Measurements from ENCODE around the gene SCEL. TPM values are rescaled to one million over a fixed set of nuclear protein-coding genes. Genes with fewer than 3 reads are reported as not detected.
"Not testable (repeated sequence)": the region's sequence is repeated elsewhere in the genome, so short reads cannot be mapped to it uniquely, and the experiment has no call there.

Gene SCEL
- total and polyA plus RNA-seq, 8 donors, result 0.19 to 76.8 (median 1.0) TPM; not detected in 4

DNA sequence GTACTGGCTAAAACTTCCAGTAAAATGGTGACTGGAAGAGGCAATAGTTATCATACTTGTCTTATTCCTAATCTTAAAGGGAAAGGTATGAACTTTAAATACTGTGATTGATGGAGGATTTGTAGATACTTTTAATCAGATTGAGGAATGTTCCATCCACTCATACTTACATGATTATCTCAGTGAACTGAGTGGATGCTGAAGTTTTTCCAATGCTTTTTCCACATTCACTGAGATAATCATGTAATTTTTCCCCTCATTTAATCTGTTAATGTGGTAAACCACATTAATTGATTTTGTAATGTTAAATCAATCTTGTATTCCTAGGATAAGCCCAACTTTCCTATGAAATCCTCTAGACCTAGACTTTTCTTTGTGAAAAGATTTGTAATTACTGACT is 17.2 kb upstream of the SCEL start:
- H3K27me3 ChIP-seq, result no peaks in the 10 kb centered on the region
- intact Hi-C loops (cut with DNase I; ENCODE audit: low total_unique reads), result no loop called here
- no peak for TF ChIP-seq EP300 (IDR thresholded peaks at IDR 0.05)
- TF ChIP-seq POLR2AphosphoS5 (IDR thresholded peaks at IDR 0.05), result no peak
- TF ChIP-seq, protein P1, sequence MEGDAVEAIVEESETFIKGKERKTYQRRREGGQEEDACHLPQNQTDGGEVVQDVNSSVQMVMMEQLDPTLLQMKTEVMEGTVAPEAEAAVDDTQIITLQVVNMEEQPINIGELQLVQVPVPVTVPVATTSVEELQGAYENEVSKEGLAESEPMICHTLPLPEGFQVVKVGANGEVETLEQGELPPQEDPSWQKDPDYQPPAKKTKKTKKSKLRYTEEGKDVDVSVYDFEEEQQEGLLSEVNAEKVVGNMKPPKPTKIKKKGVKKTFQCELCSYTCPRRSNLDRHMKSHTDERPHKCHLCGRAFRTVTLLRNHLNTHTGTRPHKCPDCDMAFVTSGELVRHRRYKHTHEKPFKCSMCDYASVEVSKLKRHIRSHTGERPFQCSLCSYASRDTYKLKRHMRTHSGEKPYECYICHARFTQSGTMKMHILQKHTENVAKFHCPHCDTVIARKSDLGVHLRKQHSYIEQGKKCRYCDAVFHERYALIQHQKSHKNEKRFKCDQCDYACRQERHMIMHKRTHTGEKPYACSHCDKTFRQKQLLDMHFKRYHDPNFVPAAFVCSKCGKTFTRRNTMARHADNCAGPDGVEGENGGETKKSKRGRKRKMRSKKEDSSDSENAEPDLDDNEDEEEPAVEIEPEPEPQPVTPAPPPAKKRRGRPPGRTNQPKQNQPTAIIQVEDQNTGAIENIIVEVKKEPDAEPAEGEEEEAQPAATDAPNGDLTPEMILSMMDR (IDR thresholded peaks at IDR 0.05), result no peak
- TF ChIP-seq POLR2A (IDR thresholded peaks at IDR 0.05), result no peak

DNA sequence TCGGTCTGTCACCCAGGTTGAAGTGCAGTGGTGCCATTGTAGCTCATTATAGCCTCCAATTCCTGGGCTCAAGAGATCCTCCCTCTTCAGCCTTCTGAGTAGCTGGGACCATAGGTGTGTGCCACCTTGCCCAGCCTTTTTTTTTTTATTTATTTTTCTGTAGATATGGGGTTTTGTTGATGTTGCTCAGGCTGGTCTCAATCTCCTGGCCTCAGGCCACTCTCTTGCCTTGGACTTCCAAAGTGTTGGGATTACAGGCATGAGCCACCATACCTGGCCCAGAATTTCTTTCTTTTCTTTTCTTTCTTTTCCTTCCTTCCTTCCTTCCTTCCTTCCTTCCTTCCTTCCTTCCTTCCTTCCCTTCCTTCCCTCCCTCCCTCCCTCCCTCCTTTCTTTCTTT is 16.1 kb upstream of the SCEL start:
- 93 to 100% (median 97%) methylated on average over 1 of the region's 1 CpG for WGBS, 5 donors
- H3K27ac ChIP-seq; H3K4me3 ChIP-seq; H3K27me3 ChIP-seq; DNase-seq; H3K36me3 ChIP-seq; intact Hi-C loops (cut with DNase I; ENCODE audit: low total_unique reads); H3K9me3 ChIP-seq; H3K4me1 ChIP-seq: not testable (repeated sequence)

More for the DNA sequence above, 17.2 kb upstream of the SCEL start:
- Histone ChIP-seq H3K9me3 (no peaks in the 10 kb centered on the region), H3K36me3 (no peaks in the 10 kb centered on the region), H3K4me1 (peaks cover 0 to 4% (median 0%) of the 10 kb centered on the region in 4 donors), H3K4me3 (no peak overlapping the region), H3K27ac (no peak overlapping the region)
- DNase-seq, result no peak

DNA sequence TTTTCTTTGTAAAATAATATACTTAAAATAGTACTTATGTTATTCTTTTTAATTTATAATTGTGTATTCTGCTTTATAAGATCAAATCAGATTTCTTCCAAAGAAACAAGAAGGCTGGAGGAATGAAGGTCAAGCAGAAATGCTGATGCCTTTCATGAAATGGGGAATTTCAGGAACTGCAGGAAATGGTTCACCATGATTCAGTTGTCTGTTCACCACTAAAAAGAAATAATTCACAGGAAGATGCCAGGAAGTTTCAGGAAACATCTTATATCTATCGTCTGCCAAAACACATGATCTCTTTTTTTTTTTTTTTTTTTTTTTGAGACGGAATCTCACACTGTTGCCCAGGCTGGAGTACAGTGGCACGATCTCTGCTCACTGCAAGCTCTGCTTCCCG is 15.7 kb upstream of the SCEL start:
- Histone ChIP-seq H3K4me3 (no peak overlapping the region), H3K36me3 (no peaks in the 10 kb centered on the region), H3K27ac (no peak overlapping the region), H3K9me3 (no peaks in the 10 kb centered on the region), H3K4me1 (peaks cover 0 to 4% (median 0%) of the 10 kb centered on the region in 4 donors), H3K27me3 (no peaks in the 10 kb centered on the region)
- TF ChIP-seq EP300 (IDR thresholded peaks at IDR 0.05), result no peak
- TF ChIP-seq, protein P1 (IDR thresholded peaks at IDR 0.05), result no peak
- TF ChIP-seq POLR2AphosphoS5 (IDR thresholded peaks at IDR 0.05), result no peak
- no peak for TF ChIP-seq POLR2A (IDR thresholded peaks at IDR 0.05)
- DNase-seq, result no peak
- intact Hi-C loops (cut with DNase I; ENCODE audit: low total_unique reads), result no loop called here
- 86 to 92% (median 88%) methylated on average over 3 to 4 of the region's 4 CpGs for WGBS, 5 donors

DNA sequence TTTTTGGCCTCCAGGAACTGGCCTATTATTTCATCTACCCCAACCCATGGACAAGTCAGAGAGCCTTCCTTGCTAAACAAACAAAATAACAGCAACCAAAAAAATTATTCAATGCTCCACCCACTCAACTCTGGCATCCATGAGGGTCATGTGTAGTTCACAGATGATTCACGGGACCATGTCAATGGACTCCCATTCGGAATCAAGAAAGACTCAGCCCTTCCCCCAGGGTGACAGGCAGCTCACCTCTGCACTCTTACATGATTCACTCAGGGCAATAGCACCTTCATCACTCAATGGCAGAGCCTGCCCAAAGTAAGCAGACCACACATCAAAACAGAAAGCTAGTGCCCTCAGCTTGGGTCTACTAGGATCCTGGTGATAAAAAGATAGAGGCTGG is 14.3 kb upstream of the SCEL start:
- DNase-seq, result no peak
- TF ChIP-seq POLR2A (IDR thresholded peaks at IDR 0.05) (no peak), POLR2AphosphoS5 (IDR thresholded peaks at IDR 0.05) (no peak), EP300 (IDR thresholded peaks at IDR 0.05) (no peak)
- TF ChIP-seq, protein P1 (IDR thresholded peaks at IDR 0.05), result no peak
- Histone ChIP-seq H3K4me3 (no peak overlapping the region), H3K4me1 (peaks cover 0 to 4% (median 0%) of the 10 kb centered on the region in 4 donors), H3K27ac (no peak overlapping the region), H3K27me3 (no peaks in the 10 kb centered on the region), H3K36me3 (no peaks in the 10 kb centered on the region), H3K9me3 (no peaks in the 10 kb centered on the region)
- 59 to 83% (median 76%) methylated on average over 2 of the region's 2 CpGs for WGBS, 5 donors
- intact Hi-C loops (cut with DNase I; ENCODE audit: low total_unique reads), result no loop called here

DNA sequence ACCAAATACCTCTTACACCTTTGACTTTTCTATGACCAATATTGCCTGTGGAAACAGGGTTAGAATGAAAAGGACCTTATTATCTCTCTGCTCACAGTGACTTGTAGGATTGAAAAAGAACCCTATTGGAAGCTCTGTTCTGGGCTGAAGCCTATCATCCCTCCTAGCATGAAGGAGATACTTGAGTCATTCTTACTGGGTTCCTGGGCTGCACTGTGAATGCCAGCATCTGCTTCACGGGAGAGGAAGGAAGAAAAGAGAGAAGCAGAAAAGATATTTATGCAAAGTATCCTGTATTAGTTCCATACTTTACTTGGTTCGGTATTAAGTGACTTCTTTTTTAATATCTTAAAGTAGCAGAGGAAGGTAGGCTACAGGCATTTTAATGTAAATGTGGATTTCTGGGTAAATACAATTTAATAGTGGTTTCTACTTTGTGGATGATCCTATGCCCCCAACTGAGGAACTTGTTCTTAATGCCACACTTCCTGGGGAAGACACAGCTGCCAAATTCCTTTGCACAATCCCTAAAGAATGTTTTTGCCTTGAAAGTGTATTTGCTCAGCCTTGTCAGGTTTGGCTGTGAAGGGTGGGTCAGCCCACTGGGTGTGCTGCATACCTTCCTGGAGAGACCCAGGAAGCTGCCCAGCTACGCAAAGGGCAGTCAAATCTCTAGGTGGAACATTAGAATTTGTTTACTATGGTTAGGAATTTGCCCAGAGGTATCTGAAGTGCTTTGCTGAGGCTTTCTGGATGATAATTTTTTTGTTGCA is 13.7 kb upstream of the SCEL start:
- Histone ChIP-seq H3K4me1 (peaks cover 0 to 4% (median 0%) of the 10 kb centered on the region in 4 donors), H3K27ac (no peak overlapping the region), H3K9me3 (no peaks in the 10 kb centered on the region), H3K36me3 (no peaks in the 10 kb centered on the region), H3K27me3 (no peaks in the 10 kb centered on the region), H3K4me3 (no peak overlapping the region)
- peak; percentile 26 to 62 for DNase-seq
- 20 to 35% (median 27%) methylated on average over 3 of the region's 3 CpGs for WGBS, 5 donors
- intact Hi-C loops (cut with DNase I; ENCODE audit: low total_unique reads), result no loop called here
- no peak for TF ChIP-seq EP300 (IDR thresholded peaks at IDR 0.05)
- TF ChIP-seq, protein P1 (IDR thresholded peaks at IDR 0.05), result no peak
- no peak for TF ChIP-seq POLR2A (IDR thresholded peaks at IDR 0.05)
- TF ChIP-seq POLR2AphosphoS5 (IDR thresholded peaks at IDR 0.05), result no peak
